Neural cell (in vitro differentiated cells): ENCODE measurements around the gene GLRA1.

Experiments used
- EZH2 ChIP-seq: fragments of 200-600, 300-800 bp; shearing (Covaris generic), sonication (generic); IDR thresholded peaks from 2 replicates; pipeline ENCODE4 v1.6.1; 2014; ENCODE audit warnings: antibody characterized with exemption, low read length, borderline replicate concordance, mild to moderate bottlenecking; ENCODE audit not compliant: insufficient read depth, poor library complexity, severe bottlenecking
- MXI1 ChIP-seq: fragments of 450-650 bp; conservative IDR thresholded peaks from 2 replicates; pipeline ENCODE4 v1.6.1; 2014; ENCODE audit warnings: antibody characterized with exemption, mild to moderate bottlenecking; ENCODE audit not compliant: poor library complexity, severe bottlenecking
- POLR2AphosphoS5 ChIP-seq: IDR thresholded peaks from 2 replicates; pipeline ENCODE4 v1.6.1; 2012
- SMC3 ChIP-seq: fragments of 450-650 bp; conservative IDR thresholded peaks from 2 replicates; pipeline ENCODE4 v1.6.1; 2014; ENCODE audit warnings: antibody characterized with exemption, mild to moderate bottlenecking, moderate library complexity; ENCODE audit not compliant: poor library complexity
- TF ChIP-seq, protein P1 (sequence below): fragments of 450-650 bp; IDR thresholded peaks from 2 replicates; pipeline ENCODE4 v1.5.1; 2014; ENCODE audit warnings: antibody characterized with exemption, mild to moderate bottlenecking, moderate library complexity; ENCODE audit not compliant: poor library complexity, severe bottlenecking

DNA sequence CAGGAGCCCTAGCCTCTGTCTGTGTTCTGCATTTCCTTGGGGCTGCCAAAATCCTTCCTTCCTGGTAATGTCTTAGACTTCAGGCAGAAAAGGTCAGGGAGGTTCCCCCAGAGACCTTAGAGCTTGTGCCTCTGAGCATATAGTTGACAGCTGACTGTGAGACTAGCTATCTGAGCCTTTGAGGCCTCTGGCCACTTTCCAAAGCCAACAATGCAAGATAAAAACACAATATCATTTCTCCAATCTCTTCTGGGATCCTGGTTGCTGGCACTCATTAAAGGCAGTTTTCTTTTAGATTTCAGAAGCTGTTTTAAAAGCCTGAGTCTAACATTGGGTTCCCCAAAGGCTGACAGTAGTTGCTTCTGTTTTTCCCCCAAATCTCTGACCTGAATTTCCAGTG lies 13.2 kb upstream of the GLRA1 start:
- TF ChIP-seq MXI1 = no peak
- TF ChIP-seq, protein P1, sequence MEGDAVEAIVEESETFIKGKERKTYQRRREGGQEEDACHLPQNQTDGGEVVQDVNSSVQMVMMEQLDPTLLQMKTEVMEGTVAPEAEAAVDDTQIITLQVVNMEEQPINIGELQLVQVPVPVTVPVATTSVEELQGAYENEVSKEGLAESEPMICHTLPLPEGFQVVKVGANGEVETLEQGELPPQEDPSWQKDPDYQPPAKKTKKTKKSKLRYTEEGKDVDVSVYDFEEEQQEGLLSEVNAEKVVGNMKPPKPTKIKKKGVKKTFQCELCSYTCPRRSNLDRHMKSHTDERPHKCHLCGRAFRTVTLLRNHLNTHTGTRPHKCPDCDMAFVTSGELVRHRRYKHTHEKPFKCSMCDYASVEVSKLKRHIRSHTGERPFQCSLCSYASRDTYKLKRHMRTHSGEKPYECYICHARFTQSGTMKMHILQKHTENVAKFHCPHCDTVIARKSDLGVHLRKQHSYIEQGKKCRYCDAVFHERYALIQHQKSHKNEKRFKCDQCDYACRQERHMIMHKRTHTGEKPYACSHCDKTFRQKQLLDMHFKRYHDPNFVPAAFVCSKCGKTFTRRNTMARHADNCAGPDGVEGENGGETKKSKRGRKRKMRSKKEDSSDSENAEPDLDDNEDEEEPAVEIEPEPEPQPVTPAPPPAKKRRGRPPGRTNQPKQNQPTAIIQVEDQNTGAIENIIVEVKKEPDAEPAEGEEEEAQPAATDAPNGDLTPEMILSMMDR = no peak
- no peak for TF ChIP-seq POLR2AphosphoS5
- no peak for TF ChIP-seq SMC3
- TF ChIP-seq EZH2 = no peak
